Body of pancreas (tissue), 4 donors: ENCODE results near the gene RBM19.

Experiments used
- CTCF ChIP-seq, 7 experiments: fragments of 450-650 bp in 4 of 7; fragments of 200-600 bp in 3 of 7; sonication (generic) in 3 of 7; IDR thresholded peaks; one replicate each; pipeline ENCODE4 v1.5.1; 2016 to 2019; ENCODE audit warnings: antibody characterized with exemption in 7 of 7
- POLR2A ChIP-seq, 3 donors: fragments of 450-650 bp; IDR thresholded peaks; one replicate each; pipeline ENCODE4 v1.6.1; 2016; ENCODE audit warnings: antibody characterized with exemption in 3 of 3, mild to moderate bottlenecking in 2 of 3

- TF ChIP-seq CTCF (IDR thresholded peaks at IDR 0.05) (no peak), POLR2A (IDR thresholded peaks at IDR 0.05) (no peak)
Measured at GRCh38 chr12:113981876-113982275, 15.8 kb upstream of the RBM19 start.
